ENCODE data around the gene NRL. TPM values are rescaled to one million over a fixed set of nuclear protein-coding genes. Genes with fewer than 3 reads are reported as not detected.
"Not testable (repeated sequence)": the region's sequence is repeated elsewhere in the genome, so short reads cannot be mapped to it uniquely, and the experiment has no call there.

Gene NRL
- total RNA-seq, 4 donors from 2014 or later: 1.8 to 3.3 (median 3.0) TPM

DNA sequence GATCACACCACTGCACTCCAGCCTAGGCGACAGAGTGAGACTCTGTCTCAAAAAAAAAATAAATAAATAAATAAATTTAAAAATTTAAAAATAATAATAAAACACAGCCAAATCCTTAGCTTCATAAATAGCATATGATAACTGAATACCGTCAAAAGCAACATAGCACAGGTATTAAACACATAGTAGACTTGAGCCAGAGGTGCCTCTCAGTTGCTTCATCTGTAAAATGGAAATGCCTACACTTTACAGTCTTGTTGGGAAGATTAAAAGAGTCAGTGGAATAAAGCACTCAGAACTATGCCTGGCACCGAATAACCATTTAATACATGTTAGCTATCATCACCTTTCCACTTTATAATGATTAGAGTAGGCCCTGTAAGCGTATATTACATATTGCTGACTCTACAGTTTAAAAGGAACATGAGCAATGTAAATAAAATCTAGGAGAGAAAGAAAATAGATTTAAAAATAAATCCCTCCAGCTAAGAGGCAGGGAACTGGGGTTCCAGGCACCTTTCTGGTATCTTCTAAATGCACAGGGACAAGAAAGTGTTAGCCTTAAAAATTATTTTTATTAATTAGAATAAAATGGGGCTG lies 8.0 kb downstream of the NRL start:
- DNase-seq (ENCODE audit: extremely low spot score): no peak
- Histone ChIP-seq H3K9me3 (no peaks in the 10 kb centered on the region), H3K36me3 (peaks cover 0 to 8% (median 6%) of the 10 kb centered on the region in 4 donors), H3K4me3 (no peak overlapping the region), H3K27me3 (no peaks in the 10 kb centered on the region), H3K4me1 (peaks cover 5 to 13% (median 11%) of the 10 kb centered on the region in 4 donors), H3K27ac (replicated peaks in 1 of 4) (no peak overlapping the region)
- TF ChIP-seq, protein P1, sequence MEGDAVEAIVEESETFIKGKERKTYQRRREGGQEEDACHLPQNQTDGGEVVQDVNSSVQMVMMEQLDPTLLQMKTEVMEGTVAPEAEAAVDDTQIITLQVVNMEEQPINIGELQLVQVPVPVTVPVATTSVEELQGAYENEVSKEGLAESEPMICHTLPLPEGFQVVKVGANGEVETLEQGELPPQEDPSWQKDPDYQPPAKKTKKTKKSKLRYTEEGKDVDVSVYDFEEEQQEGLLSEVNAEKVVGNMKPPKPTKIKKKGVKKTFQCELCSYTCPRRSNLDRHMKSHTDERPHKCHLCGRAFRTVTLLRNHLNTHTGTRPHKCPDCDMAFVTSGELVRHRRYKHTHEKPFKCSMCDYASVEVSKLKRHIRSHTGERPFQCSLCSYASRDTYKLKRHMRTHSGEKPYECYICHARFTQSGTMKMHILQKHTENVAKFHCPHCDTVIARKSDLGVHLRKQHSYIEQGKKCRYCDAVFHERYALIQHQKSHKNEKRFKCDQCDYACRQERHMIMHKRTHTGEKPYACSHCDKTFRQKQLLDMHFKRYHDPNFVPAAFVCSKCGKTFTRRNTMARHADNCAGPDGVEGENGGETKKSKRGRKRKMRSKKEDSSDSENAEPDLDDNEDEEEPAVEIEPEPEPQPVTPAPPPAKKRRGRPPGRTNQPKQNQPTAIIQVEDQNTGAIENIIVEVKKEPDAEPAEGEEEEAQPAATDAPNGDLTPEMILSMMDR (IDR thresholded peaks at IDR 0.05): no peak
- TF ChIP-seq POLR2A (IDR thresholded peaks at IDR 0.05; ENCODE audit: low read depth) (no peak), EP300 (IDR thresholded peaks at IDR 0.05) (no peak), POLR2AphosphoS5 (IDR thresholded peaks at IDR 0.05) (no peak)
- WGBS: 89% methylated on average over 4 of the region's 4 CpGs
- intact Hi-C loops (cut with DNase I): loop anchor here (5.0 kb wide), 1 partner anchor 56 kb away; the partner anchor contains the start of gene IRF9

DNA sequence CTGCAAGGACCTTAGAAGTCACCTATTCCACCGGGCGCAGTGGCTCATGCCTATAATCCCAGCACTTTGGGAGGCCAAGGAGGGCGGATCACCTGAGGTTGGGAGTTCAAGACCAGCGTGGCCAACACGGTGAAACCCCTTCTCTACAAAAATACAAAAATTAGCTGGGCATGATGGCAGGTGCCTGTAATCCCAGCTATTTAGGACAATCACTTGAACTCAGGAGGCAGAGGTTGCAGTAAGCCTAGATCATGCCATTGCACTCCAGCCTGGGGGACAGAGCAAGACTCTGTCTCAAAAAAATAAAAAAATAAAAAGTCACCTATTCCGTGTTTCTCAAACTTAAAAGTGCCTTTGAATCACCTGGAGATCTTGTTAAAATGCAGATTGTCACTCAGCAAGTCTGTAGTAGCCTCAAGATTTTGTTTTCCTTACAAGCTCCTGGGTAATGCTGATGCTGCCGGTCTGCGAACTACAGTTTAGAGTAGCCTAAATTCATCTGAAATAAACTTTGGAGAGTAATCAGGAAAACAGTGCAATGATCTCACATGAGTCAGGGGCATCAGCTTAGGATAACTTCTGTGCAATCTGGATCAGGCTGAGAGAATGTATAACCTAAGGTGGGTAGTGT lies 9.0 kb downstream of the NRL start:
- intact Hi-C loops (cut with DNase I): loop anchor here (5.0 kb wide), 1 partner anchor 57 kb away; the partner anchor contains the start of gene IRF9
- H3K9me3 ChIP-seq; DNase-seq (ENCODE audit: extremely low spot score); H3K27ac ChIP-seq (replicated peaks in 1 of 4); H3K27me3 ChIP-seq; H3K4me3 ChIP-seq: not testable (repeated sequence)
- Histone ChIP-seq H3K36me3 (peaks cover 0 to 11% (median 6%) of the 10 kb centered on the region in 4 donors), H3K4me1 (peaks cover 5 to 13% (median 10%) of the 10 kb centered on the region in 4 donors)
- 93% methylated on average over 8 of the region's 8 CpGs for WGBS

DNA sequence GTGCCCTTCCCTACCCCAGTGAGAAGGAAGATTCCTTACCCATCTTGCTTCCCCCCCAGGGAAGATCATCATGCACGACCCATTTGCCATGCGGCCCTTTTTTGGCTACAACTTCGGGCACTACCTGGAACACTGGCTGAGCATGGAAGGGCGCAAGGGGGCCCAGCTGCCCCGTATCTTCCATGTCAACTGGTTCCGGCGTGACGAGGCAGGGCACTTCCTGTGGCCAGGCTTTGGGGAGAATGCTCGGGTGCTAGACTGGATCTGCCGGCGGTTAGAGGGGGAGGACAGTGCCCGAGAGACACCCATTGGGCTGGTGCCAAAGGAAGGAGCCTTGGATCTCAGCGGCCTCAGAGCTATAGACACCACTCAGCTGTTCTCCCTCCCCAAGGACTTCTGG lies 11.3 kb downstream of the NRL start:
- Histone ChIP-seq H3K4me3 (no peak overlapping the region), H3K9me3 (no peaks in the 10 kb centered on the region), H3K27me3 (no peaks in the 10 kb centered on the region), H3K27ac (replicated peaks in 1 of 4) (no peak overlapping the region), H3K36me3 (peaks cover 0 to 34% (median 20%) of the 10 kb centered on the region in 4 donors), H3K4me1 (peaks cover 0 to 5% (median 1%) of the 10 kb centered on the region in 4 donors)
- WGBS: 93% methylated on average over 12 of the region's 13 CpGs
- no peak for DNase-seq (ENCODE audit: extremely low spot score)
- TF ChIP-seq EP300 (IDR thresholded peaks at IDR 0.05) (no peak), POLR2AphosphoS5 (IDR thresholded peaks at IDR 0.05) (no peak), POLR2A (IDR thresholded peaks at IDR 0.05; ENCODE audit: low read depth) (no peak)
- TF ChIP-seq, protein P1 (IDR thresholded peaks at IDR 0.05): no peak
- intact Hi-C loops (cut with DNase I): no loop called here

DNA sequence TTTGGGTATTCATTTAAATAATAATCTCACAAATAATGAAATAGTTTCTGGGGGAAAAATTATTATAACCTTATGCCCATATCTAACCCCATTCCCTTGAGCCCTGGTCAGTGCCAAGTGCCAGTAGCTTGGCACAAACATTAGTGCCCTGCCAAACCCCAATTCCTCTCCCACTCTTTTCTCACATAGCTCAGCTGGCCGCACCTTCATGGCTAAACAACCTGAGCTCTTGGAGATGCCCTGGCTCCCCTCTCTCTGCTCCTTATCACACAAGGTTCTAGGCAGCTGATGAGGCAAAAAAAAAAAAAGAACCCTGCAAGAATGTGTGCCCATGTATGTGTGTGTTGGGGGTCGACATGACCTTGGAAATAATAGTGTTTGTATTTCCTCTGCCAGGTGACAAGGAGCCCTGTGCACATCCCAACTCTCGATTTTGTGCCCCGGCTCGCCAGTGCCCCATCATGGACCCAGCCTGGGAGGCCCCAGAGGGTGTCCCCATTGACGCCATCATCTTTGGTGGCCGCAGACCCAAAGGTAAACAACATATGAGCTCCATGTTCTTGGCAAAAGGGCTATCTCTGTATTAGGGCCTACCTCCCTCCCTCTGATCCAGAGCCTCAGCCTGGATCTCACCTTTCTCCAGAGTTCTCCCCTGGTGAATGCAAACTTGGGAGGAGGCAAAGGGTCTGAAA lies 12.2 kb downstream of the NRL start:
- H3K36me3 ChIP-seq: peaks cover 5 to 39% (median 24%) of the 10 kb centered on the region in 4 donors
- H3K9me3 ChIP-seq: no peaks in the 10 kb centered on the region
- TF ChIP-seq POLR2A (IDR thresholded peaks at IDR 0.05; ENCODE audit: low read depth) (no peak), EP300 (IDR thresholded peaks at IDR 0.05) (no peak)
- TF ChIP-seq, protein P1 (IDR thresholded peaks at IDR 0.05): no peak
- no peaks in the 10 kb centered on the region for H3K27me3 ChIP-seq
- intact Hi-C loops (cut with DNase I): no loop called here
- H3K27ac ChIP-seq (replicated peaks in 1 of 4): no peak overlapping the region
- WGBS: 94% methylated on average over 7 of the region's 7 CpGs
- no peaks in the 10 kb centered on the region for H3K4me1 ChIP-seq
- H3K4me3 ChIP-seq: no peak overlapping the region
- DNase-seq (ENCODE audit: extremely low spot score): no peak

DNA sequence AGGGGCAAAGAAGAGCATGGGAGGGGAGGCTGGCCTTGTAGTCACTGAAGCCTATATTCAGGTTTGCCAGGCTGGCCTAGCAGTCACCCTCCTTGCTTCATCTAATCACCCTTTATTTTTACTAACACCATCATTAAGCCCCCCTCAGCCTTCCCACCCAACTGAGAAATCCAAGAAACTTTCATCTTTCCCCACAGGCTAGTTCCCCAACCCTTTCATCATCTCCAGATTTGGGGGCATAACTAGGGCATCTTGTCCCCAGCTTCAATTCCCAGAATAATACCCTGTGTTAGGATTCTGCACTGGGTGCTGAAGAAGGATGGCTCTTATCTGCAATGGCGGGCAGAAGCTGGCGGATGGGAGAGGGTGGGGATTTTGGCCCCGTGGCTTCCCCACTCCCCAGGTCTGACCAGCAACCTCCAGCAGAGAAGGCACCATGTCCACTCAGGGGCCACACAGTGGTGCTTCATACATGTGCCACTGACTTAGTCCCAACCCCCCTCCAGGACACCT lies 13.7 kb downstream of the NRL start:
- H3K27me3 ChIP-seq: no peaks in the 10 kb centered on the region
- no peak overlapping the region for H3K4me3 ChIP-seq
- no peak overlapping the region for H3K27ac ChIP-seq (replicated peaks in 1 of 4)
- intact Hi-C loops (cut with DNase I): no loop called here
- no peaks in the 10 kb centered on the region for H3K4me1 ChIP-seq
- peaks cover 5 to 39% (median 24%) of the 10 kb centered on the region in 4 donors for H3K36me3 ChIP-seq
- TF ChIP-seq, protein P1 (IDR thresholded peaks at IDR 0.05): no peak
- TF ChIP-seq POLR2AphosphoS5 (IDR thresholded peaks at IDR 0.05) (no peak), POLR2A (IDR thresholded peaks at IDR 0.05; ENCODE audit: low read depth) (no peak), EP300 (IDR thresholded peaks at IDR 0.05) (no peak)
- no peaks in the 10 kb centered on the region for H3K9me3 ChIP-seq
- no peak for DNase-seq (ENCODE audit: extremely low spot score)
- 100% methylated on average over 3 of the region's 3 CpGs for WGBS

All from esophagus muscularis mucosa (tissue), 4 donors.